NCI-H1694 (cell line): ENCODE data around the gene MRPL2.
A peak's percentile ranks its signal among the peaks of the same experiment; 100 is the strongest.
"Not testable (repeated sequence)": the region's sequence is repeated elsewhere in the genome, so short reads cannot be mapped to it uniquely, and the experiment has no call there.

Experiments
- DNase-seq: peaks from one replicate; lab custom pipeline; 2025; lab: John Stamatoyannopoulos, UW

Gene MRPL2

GRCh38 chr6:43082806-43083655, 23.8 kb upstream of the MRPL2 start:
- no peak for DNase-seq

- DNase-seq = not testable (repeated sequence)
These were observed 22.7 kb upstream of the MRPL2 start for GRCh38 chr6:43081922-43082321.

GRCh38 chr6:43081043-43081442, 21.8 kb upstream of the MRPL2 start:
- DNase-seq = no peak

GRCh38 chr6:43078691-43079090, 19.5 kb upstream of the MRPL2 start:
- DNase-seq = no peak

GRCh38 chr6:43077981-43078511, 18.8 kb upstream of the MRPL2 start:
- DNase-seq = no peak

GRCh38 chr6:43077333-43077809, 18.1 kb upstream of the MRPL2 start:
- no peak for DNase-seq

- DNase-seq = peak; percentile 7
These were observed 17.5 kb upstream of the MRPL2 start for GRCh38 chr6:43076464-43077332.

GRCh38 chr6:43075670-43076463, 16.6 kb upstream of the MRPL2 start, which contains the start of gene PTK7:
Gene PTK7, plus strand, starts transcription at chr6:43076314. Its CDS starts 175 bp downstream, at chr6:43076489.
- peak; percentile 49 for DNase-seq

- DNase-seq = no peak
These were observed 15.8 kb upstream of the MRPL2 start for GRCh38 chr6:43074847-43075669.

- peak; percentile 26 for DNase-seq
These were observed 10.9 kb upstream of the MRPL2 start for GRCh38 chr6:43070028-43070632.

GRCh38 chr6:43062818-43063217, 3.6 kb upstream of the MRPL2 start:
- no peak for DNase-seq

GRCh38 chr6:43061861-43062260, 2.6 kb upstream of the MRPL2 start:
- DNase-seq = no peak

GRCh38 chr6:43060755-43061633, 1.8 kb upstream of the MRPL2 start:
- DNase-seq = no peak

GRCh38 chr6:43060034-43060754, 960 bp upstream of the MRPL2 start:
- no peak for DNase-seq

GRCh38 chr6:43058531-43058930, 703 bp downstream of the MRPL2 start:
- no peak for DNase-seq

- no peak for DNase-seq
These were observed 3.3 kb downstream of the MRPL2 start for GRCh38 chr6:43055966-43056365.

- no peak for DNase-seq
These were observed 4.9 kb downstream of the MRPL2 start for GRCh38 chr6:43054206-43054943.
